Neural progenitor cell (in vitro differentiated cells): ENCODE results near the gene GALNT2. TPM values are rescaled to one million over a fixed set of nuclear protein-coding genes. Genes with fewer than 3 reads are reported as not detected.

ENCODE experiments used
- DNase-seq: peaks from one replicate; pipeline ENCODE4 v3.0.0-alpha.2; 2016; ENCODE audit warnings: low spot score
- H2AFZ ChIP-seq: fragments of 200-600 bp; sonication (generic); replicated peaks from 2 replicates; pipeline ENCODE4 v1.6.1; 2016; ENCODE audit warnings: antibody characterized with exemption
- H3F3A ChIP-seq: fragments of 200-600 bp; sonication (generic); 2 replicates; pipeline ENCODE4 v1.6.1; 2016; ENCODE audit warnings: antibody characterized with exemption, low read depth
- H3K27ac ChIP-seq: fragments of 200-600 bp; sonication (generic); 2 replicates; pipeline ENCODE4 v1.5.1; 2016; ENCODE audit warnings: mild to moderate bottlenecking
- H3K27me3 ChIP-seq: fragments of 200-600 bp; sonication (generic); 2 replicates; pipeline ENCODE4 v1.6.1; 2016; ENCODE audit warnings: mild to moderate bottlenecking, moderate library complexity
- H3K36me3 ChIP-seq: fragments of 200-600 bp; sonication (generic); 2 replicates; pipeline ENCODE4 v1.5.1; 2016
- H3K4me1 ChIP-seq: fragments of 200-600 bp; sonication (generic); 2 replicates; pipeline ENCODE4 v1.6.1; 2016; ENCODE audit warnings: mixed run types
- H3K4me2 ChIP-seq: fragments of 200-600 bp; sonication (generic); 2 replicates; pipeline ENCODE4 v1.6.1; 2016
- H3K4me3 ChIP-seq: fragments of 200-600 bp; sonication (generic); 2 replicates; pipeline ENCODE4 v1.5.1; 2016
- H3K79me2 ChIP-seq: fragments of 200-600 bp; sonication (generic); 2 replicates; pipeline ENCODE4 v1.6.1; 2016; ENCODE audit warnings: low read depth
- H3K9ac ChIP-seq: fragments of 200-600 bp; sonication (generic); 2 replicates; pipeline ENCODE4 v1.6.1; 2016
- H3K9me3 ChIP-seq: fragments of 200-600 bp; sonication (generic); 2 replicates; pipeline ENCODE4 v1.5.1; 2016; ENCODE audit warnings: low read depth
- H4K20me1 ChIP-seq: fragments of 200-600 bp; sonication (generic); 2 replicates; pipeline ENCODE4 v1.6.1; 2016; ENCODE audit warnings: low read depth
- H3K27ac Mint-ChIP-seq: 3 replicates; pipeline ENCODE4 v1.8.0; 2021; ENCODE audit warnings: mixed read lengths
- H3K27me3 Mint-ChIP-seq: 2 replicates; pipeline ENCODE4 v1.8.0; 2022; ENCODE audit warnings: low read depth, mild to moderate bottlenecking, inconsistent platforms, moderate library complexity, mixed read lengths; ENCODE audit not compliant: insufficient read depth
- H3K36me3 Mint-ChIP-seq: 3 replicates; pipeline ENCODE4 v1.8.0; 2021; ENCODE audit warnings: mixed read lengths
- H3K4me1 Mint-ChIP-seq: 3 replicates; pipeline ENCODE4 v1.8.0; 2021; ENCODE audit warnings: mixed read lengths
- H3K4me3 Mint-ChIP-seq: 3 replicates; pipeline ENCODE4 v1.8.0; 2021; ENCODE audit warnings: mild to moderate bottlenecking, moderate library complexity, mixed read lengths
- H3K9me3 Mint-ChIP-seq: 3 replicates; pipeline ENCODE4 v1.8.0; 2020; ENCODE audit warnings: mixed read lengths
- EZH2 ChIP-seq: fragments of 200-600 bp; sonication (generic); IDR thresholded peaks from 2 replicates; pipeline ENCODE4 v1.6.1; 2017; ENCODE audit warnings: antibody characterized with exemption, mild to moderate bottlenecking, moderate library complexity
- EZH2phosphoT487 ChIP-seq: fragments of 200-600 bp; sonication (generic); IDR thresholded peaks from 2 replicates; pipeline ENCODE4 v1.6.1; 2017; ENCODE audit warnings: antibody characterized with exemption
- total RNA-seq: library from RNA; depleted of rRNA; stranded (reverse); fragments of >200 nt; gene quantifications from 2 replicates; pipeline ENCODE4 v1.2.3, GENCODE V29; 2015; ENCODE audit warnings: low replicate concordance
- TF ChIP-seq, protein P1 (sequence below): fragments of 200-600 bp; sonication (generic); IDR thresholded peaks from 2 replicates; pipeline ENCODE4 v1.5.1; 2017; ENCODE audit warnings: antibody characterized with exemption, mild to moderate bottlenecking

Gene GALNT2
- total RNA-seq, 1 donor from 2014 or later: 37.6 TPM

GRCh38 chr1:230319014-230319747 lies 252.1 kb downstream of the GALNT2 start:
- Mint-ChIP-seq H3K9me3 (no peaks in the 10 kb centered on the region), H3K27me3 (peaks cover 2% of the 10 kb centered on the region), H3K4me3 (no peak overlapping the region), H3K4me1 (peaks cover 3% of the 10 kb centered on the region), H3K36me3 (peaks cover 5% of the 10 kb centered on the region), H3K27ac (no peak overlapping the region)
- no peak overlapping the region for H3K9ac ChIP-seq
- no peak overlapping the region for H3K4me2 ChIP-seq
- H3K4me1 ChIP-seq: no peaks in the 10 kb centered on the region
- TF ChIP-seq EZH2phosphoT487 (no peak), EZH2 (no peak)
- TF ChIP-seq, protein P1, sequence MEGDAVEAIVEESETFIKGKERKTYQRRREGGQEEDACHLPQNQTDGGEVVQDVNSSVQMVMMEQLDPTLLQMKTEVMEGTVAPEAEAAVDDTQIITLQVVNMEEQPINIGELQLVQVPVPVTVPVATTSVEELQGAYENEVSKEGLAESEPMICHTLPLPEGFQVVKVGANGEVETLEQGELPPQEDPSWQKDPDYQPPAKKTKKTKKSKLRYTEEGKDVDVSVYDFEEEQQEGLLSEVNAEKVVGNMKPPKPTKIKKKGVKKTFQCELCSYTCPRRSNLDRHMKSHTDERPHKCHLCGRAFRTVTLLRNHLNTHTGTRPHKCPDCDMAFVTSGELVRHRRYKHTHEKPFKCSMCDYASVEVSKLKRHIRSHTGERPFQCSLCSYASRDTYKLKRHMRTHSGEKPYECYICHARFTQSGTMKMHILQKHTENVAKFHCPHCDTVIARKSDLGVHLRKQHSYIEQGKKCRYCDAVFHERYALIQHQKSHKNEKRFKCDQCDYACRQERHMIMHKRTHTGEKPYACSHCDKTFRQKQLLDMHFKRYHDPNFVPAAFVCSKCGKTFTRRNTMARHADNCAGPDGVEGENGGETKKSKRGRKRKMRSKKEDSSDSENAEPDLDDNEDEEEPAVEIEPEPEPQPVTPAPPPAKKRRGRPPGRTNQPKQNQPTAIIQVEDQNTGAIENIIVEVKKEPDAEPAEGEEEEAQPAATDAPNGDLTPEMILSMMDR: no peak
- H3K36me3 ChIP-seq: no peaks in the 10 kb centered on the region
- no peak for DNase-seq
- H3K27ac ChIP-seq: no peak overlapping the region
- H4K20me1 ChIP-seq: no peaks in the 10 kb centered on the region
- no peaks in the 10 kb centered on the region for H3K9me3 ChIP-seq
- H3K4me3 ChIP-seq: no peak overlapping the region
- H3F3A ChIP-seq: no peaks in the 10 kb centered on the region
- H3K27me3 ChIP-seq: no peaks in the 10 kb centered on the region
- no peak overlapping the region for H2AFZ ChIP-seq
- no peaks in the 10 kb centered on the region for H3K79me2 ChIP-seq

GRCh38 chr1:230320804-230321203 lies 253.8 kb downstream of the GALNT2 start:
- no peak overlapping the region for H3K4me3 Mint-ChIP-seq
- peaks cover 8% of the 10 kb centered on the region for H3K36me3 Mint-ChIP-seq
- Histone ChIP-seq H3K27me3 (no peaks in the 10 kb centered on the region), H3K4me1 (no peaks in the 10 kb centered on the region), H3K4me3 (no peak overlapping the region), H3K27ac (no peak overlapping the region), H2AFZ (no peak overlapping the region), H3K79me2 (no peaks in the 10 kb centered on the region), H3K9ac (no peak overlapping the region), H4K20me1 (no peaks in the 10 kb centered on the region), H3F3A (no peaks in the 10 kb centered on the region), H3K36me3 (no peaks in the 10 kb centered on the region), H3K4me2 (no peak overlapping the region), H3K9me3 (no peaks in the 10 kb centered on the region)
- H3K27ac Mint-ChIP-seq: no peak overlapping the region
- no peaks in the 10 kb centered on the region for H3K4me1 Mint-ChIP-seq
- no peak for DNase-seq
- TF ChIP-seq EZH2phosphoT487: no peak
- TF ChIP-seq, protein P1: no peak
- no peak for TF ChIP-seq EZH2
- peaks cover 2% of the 10 kb centered on the region for H3K27me3 Mint-ChIP-seq
- H3K9me3 Mint-ChIP-seq: no peaks in the 10 kb centered on the region

- H3K4me3 Mint-ChIP-seq: no peak overlapping the region
- no peak overlapping the region for H3K4me2 ChIP-seq
- H4K20me1 ChIP-seq: no peaks in the 10 kb centered on the region
- no peak overlapping the region for H3K4me3 ChIP-seq
- H3K9me3 ChIP-seq: no peaks in the 10 kb centered on the region
- H3K9ac ChIP-seq: no peak overlapping the region
- DNase-seq: no peak
- no peaks in the 10 kb centered on the region for H3K27me3 ChIP-seq
- no peak for TF ChIP-seq EZH2
- no peaks in the 10 kb centered on the region for H3F3A ChIP-seq
- H3K79me2 ChIP-seq: no peaks in the 10 kb centered on the region
- H3K36me3 Mint-ChIP-seq: peaks cover 8% of the 10 kb centered on the region
- no peaks in the 10 kb centered on the region for H3K36me3 ChIP-seq
- no peaks in the 10 kb centered on the region for H3K9me3 Mint-ChIP-seq
- H3K27ac ChIP-seq: no peak overlapping the region
- no peaks in the 10 kb centered on the region for H3K4me1 ChIP-seq
- peaks cover 2% of the 10 kb centered on the region for H3K27me3 Mint-ChIP-seq
- H3K27ac Mint-ChIP-seq: no peak overlapping the region
- H3K4me1 Mint-ChIP-seq: no peaks in the 10 kb centered on the region
- no peak overlapping the region for H2AFZ ChIP-seq
Observed at GRCh38 chr1:230321341-230321740, 254.3 kb downstream of the GALNT2 start.

GRCh38 chr1:230321741-230322420 lies 254.8 kb downstream of the GALNT2 start:
- Mint-ChIP-seq H3K9me3 (no peaks in the 10 kb centered on the region), H3K27me3 (peaks cover 2% of the 10 kb centered on the region), H3K4me3 (no peak overlapping the region), H3K4me1 (no peaks in the 10 kb centered on the region), H3K36me3 (peaks cover 8% of the 10 kb centered on the region), H3K27ac (no peak overlapping the region)
- Histone ChIP-seq H3F3A (no peaks in the 10 kb centered on the region), H3K4me3 (no peak overlapping the region), H3K36me3 (no peaks in the 10 kb centered on the region), H3K79me2 (no peaks in the 10 kb centered on the region), H3K27ac (no peak overlapping the region), H4K20me1 (no peaks in the 10 kb centered on the region), H3K4me2 (no peak overlapping the region), H2AFZ (no peak overlapping the region), H3K27me3 (no peaks in the 10 kb centered on the region), H3K9me3 (no peaks in the 10 kb centered on the region), H3K9ac (no peak overlapping the region), H3K4me1 (no peaks in the 10 kb centered on the region)
- TF ChIP-seq, protein P1: no peak
- TF ChIP-seq EZH2: no peak
- no peak for TF ChIP-seq EZH2phosphoT487
- DNase-seq: no peak
